ENCODE data around the gene DGCR8.

Gene DGCR8

GRCh38 chr22:20036084-20036482 lies 44.0 kb upstream of the DGCR8 start:
- no peak overlapping the region for H3K4me3 ChIP-seq (ENCODE audit: low read depth, low read length)
- TF ChIP-seq CTCF (IDR thresholded peaks at IDR 0.05; ENCODE audit: borderline replicate concordance, insufficient read depth, low read depth, low read length) = no peak

- no peak for TF ChIP-seq CTCF (IDR thresholded peaks at IDR 0.05; ENCODE audit: borderline replicate concordance, insufficient read depth, low read depth, low read length)
- no peak overlapping the region for H3K4me3 ChIP-seq (ENCODE audit: low read depth, low read length)
Measured at GRCh38 chr22:20036535-20037392, 43.3 kb upstream of the DGCR8 start.

GRCh38 chr22:20037419-20037818 lies 42.6 kb upstream of the DGCR8 start:
- no peak for TF ChIP-seq CTCF (IDR thresholded peaks at IDR 0.05; ENCODE audit: borderline replicate concordance, insufficient read depth, low read depth, low read length)
- no peak overlapping the region for H3K4me3 ChIP-seq (ENCODE audit: low read depth, low read length)

- TF ChIP-seq CTCF (IDR thresholded peaks at IDR 0.05; ENCODE audit: borderline replicate concordance, insufficient read depth, low read depth, low read length) = no peak
Measured at GRCh38 chr22:20038574-20038973, 41.5 kb upstream of the DGCR8 start.

GRCh38 chr22:20039683-20040325 lies 40.2 kb upstream of the DGCR8 start:
- no peak for TF ChIP-seq CTCF (IDR thresholded peaks at IDR 0.05; ENCODE audit: borderline replicate concordance, insufficient read depth, low read depth, low read length)

More at GRCh38 chr22:20038574-20038973, 41.5 kb upstream of the DGCR8 start:
- H3K4me3 ChIP-seq (ENCODE audit: low read depth, low read length) = no peak overlapping the region

GRCh38 chr22:20040327-20041200 lies 39.5 kb upstream of the DGCR8 start:
- no peak for TF ChIP-seq CTCF (IDR thresholded peaks at IDR 0.05; ENCODE audit: borderline replicate concordance, insufficient read depth, low read depth, low read length)
- no peak overlapping the region for H3K4me3 ChIP-seq (ENCODE audit: low read depth, low read length)

More at GRCh38 chr22:20039683-20040325, 40.2 kb upstream of the DGCR8 start:
- H3K4me3 ChIP-seq (ENCODE audit: low read depth, low read length) = no peak overlapping the region

Data from GM12875 (cell line).